ENCODE results near the gene MCU.

- TF ChIP-seq POLR2AphosphoS5 (IDR thresholded peaks at IDR 0.05; ENCODE audit: low read depth, low read length) (no peak), POLR2A (IDR thresholded peaks at IDR 0.05; ENCODE audit: low read depth, low read length) (no peak), TAF1 (IDR thresholded peaks at IDR 0.05; ENCODE audit: borderline replicate concordance, low read depth, low read length) (no peak)
These were observed 160.6 kb downstream of the MCU start for GRCh38 chr10:72852508-72852907.

Data from GM12892 (cell line).